HG03039 (cell line): ENCODE data around the gene CST11.

Source experiments
- ATAC-seq: cut with Tn5 transposase; IDR thresholded peaks from one replicate; pipeline ENCODE4 v1.9.1; 2021; ENCODE audit warnings: mild to moderate bottlenecking, moderate library complexity; ENCODE audit not compliant: unreplicated experiment

The CST11 gene

DNA sequence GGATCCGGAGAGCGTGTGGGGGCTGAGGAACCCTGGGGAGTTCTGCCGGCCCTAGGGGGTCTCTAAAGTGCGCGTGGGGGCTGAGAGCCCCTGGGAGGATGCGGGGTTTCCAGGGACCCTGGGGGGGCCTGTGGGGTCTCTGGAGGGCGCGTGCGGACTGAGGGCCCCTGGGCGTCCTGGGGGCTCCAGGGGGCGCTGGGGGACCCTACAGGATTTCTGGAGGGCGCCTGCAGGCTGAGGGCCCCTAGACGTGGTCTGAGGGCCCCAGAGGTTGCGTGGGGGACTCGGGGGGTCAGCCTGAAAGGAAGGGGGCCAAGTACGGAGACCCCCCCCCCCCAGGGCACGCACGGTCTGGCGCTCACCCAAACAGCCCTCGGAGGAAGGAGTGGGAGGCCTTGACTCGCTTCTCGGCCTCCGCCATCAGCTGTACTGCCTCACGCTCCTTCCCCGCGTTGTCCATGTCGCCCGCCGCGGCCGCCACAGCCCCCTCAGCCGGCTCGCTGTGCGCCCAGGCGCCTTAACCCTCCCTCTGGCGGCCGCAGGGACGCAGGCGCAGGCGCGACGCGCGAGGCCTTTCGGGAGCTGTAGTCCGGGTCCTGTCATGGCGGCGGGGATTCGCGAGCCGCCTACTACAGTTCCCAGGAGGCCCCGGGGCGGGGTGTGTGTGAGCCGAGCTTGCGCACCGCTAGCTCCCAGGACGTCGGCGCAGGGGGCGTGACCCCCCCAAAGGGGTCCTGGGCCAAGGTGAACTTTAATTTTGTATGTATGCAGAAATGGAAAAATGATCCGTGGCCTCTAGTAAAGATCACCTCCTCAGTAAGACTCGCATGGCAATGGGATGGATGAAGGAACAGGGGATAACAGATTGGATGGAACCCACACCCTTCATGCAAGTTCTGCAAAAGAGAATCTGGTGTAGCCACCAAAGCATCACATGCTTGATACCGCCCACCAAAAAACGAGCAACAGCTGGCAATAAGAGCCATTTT lies 31.4 kb downstream of the CST11 start, which contains the start of gene NAPB:
NAPB (minus strand) TSS at position 546 of the 989 bp plus-strand sequence; CDS start at position 460, 86 bp downstream.
- ATAC-seq = peak; percentile 96

DNA sequence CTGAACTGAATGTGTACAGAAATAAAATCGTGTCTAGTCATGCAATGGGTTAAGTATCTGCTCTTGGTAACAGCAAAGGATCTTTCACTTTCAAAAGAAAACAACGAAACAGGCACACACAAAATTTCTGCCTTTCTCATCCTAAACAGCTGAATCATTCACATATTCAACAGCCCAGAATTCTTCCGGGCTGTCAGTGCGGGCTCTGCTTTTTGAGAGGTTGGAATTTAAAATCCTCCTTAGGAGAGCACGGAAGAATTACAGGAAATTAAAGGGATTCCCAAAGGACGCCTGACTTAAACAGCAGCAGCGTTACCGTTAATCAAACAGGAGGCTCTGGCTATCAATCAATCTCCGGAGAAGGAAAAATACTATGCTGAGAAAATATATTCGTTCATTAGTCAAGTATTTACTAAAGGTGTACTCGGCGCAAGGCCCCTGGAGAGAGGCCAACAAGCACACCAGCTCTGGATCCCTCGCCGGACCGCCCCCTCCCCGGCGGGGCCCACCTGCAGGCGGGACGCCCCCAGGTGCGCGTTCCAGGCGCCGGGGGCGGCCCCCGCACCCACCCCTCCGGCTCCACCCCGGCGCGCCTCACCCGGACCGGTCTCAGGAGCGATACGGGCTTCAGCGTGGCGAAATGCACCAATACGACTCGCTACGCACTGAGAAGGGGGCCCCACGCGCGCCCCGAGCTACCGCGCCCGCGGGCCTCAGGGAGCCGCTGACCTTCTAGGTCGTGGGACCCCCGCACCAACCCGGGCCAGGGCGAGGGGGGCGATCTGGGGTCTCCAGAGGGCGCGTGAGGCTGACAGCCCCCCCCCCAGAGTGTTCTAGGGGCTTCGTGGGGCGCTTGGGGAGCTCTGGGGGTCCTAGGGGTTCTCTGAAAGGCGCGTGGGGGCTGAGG lies 32.4 kb downstream of the CST11 start:
- ATAC-seq = no peak

DNA sequence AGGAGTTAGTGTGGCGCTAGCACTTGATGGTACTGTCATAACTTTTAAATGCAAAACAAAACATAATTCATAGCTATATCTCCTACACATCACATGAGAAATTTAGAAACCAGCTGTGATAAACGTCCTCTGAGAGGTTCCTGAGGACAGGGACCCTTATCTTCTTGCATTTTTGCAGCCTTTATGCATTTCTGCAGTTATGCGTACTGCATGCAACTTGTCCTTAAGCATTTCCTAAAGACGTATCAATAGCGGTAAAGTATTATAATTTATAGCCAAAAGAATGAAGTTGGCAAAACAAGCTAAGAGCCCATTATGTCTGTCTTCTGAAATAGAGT lies 33.0 kb downstream of the CST11 start:
- no peak for ATAC-seq

DNA sequence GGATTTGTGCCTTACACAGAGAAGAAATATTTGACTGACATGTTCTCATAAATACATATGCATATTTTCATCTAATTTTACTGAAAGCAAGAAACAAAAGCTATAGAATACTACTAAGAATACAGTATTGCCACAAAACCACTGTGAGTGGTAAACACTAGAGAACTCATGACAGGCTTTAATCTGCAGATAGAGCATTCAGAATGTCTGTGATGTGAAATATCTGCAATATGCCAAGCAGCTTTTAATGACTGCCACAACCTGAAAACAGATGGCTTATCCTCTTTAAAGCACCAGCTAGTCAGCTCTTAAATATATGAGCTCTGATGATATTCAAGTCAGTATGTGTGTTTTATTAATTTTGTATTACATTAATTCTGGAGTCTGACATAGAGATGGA lies 34.8 kb downstream of the CST11 start:
- no peak for ATAC-seq

DNA sequence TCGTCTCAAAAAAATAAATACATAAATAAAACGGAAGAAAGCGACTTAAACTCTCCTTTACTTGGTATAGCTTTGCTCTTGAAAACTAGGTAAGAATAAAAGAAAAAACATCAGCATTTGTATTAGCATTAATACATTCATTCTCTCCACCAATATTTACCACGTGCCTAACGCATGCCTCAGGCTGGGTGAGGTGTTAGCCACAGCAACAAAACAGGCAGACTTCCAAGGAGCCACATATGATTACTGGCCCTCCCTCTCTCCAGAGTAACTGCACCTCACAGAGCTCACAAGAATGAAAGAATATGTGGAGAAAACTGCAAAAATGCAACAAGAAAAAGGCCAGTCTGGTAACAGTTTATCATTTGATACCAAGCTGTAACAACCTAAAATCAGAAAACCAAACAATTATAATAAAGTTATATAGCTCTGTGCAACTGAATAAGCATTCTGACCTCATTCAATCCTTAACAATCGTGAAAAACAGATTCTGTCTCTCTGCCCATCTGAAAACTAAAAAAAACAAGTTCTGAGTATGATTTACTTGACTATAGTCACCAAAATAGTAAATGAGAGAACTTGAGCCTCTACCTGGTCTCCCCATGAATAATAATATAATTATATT lies 36.6 kb downstream of the CST11 start:
- ATAC-seq = no peak

DNA sequence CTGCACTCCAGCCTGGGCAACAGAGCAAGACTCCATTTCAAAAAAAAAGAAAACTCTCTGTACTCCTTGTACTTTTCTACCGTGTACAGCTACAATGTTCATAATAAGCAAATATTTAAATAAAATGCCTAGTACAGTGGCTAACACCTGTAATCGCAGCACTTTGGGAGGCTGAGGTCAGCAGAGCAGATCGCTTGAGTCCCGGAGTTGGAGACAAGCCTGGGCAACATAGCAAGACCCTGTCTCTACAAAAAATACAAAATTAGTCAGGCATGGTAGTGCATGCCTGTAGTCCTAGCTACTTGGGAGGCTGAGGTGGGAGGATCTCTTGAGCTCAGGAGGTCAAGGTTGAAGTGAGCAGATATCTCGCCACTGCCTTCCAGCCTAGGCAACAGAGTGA lies 37.1 kb downstream of the CST11 start:
- no peak for ATAC-seq

DNA sequence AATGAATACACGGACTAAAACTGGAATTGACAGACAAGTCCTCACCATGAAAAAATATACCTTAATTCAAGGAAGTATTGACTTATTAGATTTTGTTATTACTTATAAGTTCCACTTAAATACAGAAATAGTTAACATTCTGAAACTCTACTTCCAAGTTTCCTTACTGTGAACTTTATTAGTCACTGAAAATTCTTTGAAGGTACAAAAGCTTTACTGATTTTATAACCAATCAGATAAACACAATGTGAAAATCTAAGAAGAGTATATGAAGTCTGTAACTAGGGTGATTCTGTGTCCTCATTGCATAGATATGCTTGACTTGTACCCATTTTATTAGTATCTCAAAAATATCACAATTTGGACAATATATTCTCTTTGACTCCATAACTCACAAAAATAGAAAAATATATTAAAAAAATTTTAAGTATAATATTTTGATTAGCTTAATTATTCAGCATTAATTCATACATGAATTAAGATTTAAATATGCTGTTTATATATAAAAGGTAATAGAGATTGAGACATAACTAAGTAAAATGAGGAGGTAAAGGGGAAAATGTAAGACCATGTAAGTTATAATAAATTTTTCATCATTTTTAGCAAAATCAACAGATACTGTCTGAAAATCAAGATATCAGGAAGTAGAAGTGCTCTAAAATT lies 38.0 kb downstream of the CST11 start:
- no peak for ATAC-seq

DNA sequence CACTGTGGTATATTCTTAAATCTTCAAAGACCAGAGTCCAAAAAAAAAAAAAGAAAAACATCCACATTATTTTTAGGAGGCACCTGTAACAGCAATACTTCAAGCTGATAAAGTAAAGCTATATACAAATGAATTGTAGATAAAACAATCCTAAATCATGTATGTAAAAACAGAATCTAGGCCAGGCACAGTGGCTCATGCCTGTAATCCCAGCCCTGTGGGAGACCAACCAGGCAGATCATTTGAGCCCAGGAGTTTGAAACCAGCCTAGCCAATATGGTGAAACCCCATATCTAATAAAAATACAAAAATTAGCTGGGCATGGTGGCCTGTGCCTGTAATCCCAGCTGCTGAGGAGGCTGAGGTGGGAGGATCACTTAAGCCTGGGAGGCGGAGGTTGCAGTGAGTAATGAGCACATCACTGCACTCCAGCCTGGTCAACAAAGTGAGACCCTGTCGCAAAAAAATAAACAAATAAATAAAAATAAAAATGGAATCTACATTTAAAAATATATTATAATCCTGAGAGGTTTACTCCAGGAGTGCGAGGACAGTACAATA lies 38.7 kb downstream of the CST11 start:
- no peak for ATAC-seq

DNA sequence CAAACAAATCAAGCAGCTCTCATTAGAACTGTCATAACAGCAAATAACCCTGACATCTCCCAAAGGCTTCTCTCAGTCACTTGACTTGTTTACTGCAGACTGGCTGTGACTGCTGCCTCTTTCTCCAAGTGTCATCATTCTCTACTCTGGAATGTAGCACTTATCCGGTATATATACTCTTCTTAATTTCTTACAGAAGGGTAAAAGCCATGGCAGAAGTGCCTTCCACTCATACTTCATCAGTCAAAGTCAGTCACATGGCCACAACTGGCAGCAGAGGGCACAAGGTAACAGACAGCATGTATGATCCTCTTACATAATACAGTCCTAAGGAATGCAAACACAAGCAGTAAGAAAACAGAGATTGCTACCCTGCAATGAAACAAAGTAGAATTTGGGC lies 40.6 kb downstream of the CST11 start:
- ATAC-seq = no peak

DNA sequence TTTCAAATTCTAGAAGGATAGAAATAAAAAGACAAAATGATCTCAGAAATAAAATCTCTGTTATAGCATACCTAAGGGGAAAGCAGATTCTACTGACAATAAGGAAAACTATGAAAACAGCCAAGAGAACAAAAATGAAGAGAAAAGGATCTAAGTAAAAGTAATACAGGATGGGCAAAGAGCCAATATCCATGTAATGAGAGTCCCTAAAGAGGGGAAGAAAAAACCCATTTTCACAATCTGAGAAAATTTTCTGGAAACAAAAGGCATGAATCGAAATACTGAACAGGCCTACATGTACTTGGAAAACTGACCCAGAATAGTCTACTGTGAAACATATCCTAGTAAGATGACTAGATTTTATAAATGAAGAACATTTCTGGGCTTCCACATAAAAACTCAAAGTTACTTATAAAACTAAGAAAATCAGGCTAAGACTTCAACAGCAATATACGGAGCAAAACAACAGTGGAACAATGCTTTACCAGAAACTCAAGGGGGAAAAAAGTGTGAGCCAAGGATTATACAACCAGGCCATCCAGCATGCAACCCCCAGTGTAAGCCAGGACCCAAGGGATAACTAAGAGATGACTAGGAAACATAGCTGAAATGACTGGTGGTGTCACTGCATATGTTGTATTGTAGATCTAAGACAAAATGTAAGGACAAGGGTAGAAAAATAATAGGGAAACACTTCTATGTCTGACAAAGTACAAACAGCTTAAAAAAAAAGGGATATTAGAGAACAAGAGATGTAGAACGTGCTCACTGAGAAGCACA lies 41.6 kb downstream of the CST11 start:
- ATAC-seq = no peak

DNA sequence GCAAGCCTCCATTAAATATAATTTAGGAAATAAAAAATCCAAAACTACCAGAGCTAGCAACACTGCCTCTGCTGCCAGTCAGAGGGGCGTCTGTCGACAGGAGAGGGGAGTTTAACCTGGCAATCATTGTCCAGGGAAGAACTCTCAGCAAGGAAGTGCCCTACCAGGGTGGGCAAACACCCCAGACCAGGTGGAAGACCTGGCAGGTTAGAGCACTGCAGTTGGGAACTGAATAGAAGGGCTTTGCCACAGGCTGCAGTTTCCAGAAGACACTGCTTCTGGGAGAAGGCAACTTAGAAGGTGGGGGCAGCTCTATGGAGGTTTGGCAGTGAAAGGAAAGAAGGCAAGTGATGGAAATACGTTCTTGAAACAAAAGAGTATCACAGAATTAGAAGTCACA lies 42.9 kb downstream of the CST11 start:
- no peak for ATAC-seq

DNA sequence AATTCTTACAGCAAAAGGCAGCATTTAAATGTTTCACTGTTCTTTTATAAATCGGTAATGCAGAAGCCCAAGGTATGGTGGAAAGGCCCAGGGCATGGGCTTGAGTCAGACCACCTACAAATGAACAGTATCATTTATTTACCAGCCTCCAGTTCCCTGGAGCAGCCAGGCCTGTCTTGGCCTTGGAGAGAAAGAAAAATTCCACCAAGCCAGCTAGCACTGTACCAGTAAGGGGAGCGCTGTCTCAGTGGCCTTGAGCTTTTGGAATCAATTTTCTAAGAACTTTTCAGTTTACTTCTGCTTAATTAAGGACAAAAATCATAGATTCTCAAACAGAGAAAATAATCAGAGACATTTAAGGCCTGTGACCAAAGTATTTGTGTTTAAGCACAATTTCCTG lies 43.7 kb downstream of the CST11 start:
- ATAC-seq = no peak

DNA sequence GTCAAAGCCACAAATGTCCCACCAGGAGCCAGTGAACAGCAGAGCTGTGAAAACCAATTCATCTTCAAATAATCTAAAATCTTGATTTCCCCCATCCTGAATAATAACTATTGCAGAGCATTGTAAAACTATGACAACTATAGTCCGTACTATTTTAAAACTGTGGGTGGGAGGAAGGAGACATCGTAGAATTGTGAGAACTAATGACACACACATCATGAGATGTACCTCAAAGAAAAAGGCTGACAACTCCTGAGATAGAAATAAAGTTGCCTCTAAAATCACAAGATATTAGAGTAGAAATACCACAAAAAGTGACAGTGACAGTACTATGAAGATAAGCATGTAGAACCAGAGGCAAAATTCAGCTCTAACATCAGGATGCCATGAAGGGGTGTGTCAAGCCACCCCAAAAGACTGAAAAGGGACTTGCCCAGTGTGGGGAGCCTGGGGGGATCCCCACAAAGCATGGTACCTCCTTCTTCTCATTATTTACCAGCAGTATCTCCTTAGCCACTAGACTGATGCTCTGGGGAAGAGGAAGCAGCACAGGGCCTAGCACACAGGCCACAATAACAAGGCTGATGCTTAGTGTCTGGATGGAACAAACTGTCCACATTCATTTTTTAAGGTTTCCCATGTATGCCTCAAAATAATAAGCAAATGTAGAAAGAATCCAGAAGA lies 44.8 kb downstream of the CST11 start:
- peak; percentile 73 for ATAC-seq

DNA sequence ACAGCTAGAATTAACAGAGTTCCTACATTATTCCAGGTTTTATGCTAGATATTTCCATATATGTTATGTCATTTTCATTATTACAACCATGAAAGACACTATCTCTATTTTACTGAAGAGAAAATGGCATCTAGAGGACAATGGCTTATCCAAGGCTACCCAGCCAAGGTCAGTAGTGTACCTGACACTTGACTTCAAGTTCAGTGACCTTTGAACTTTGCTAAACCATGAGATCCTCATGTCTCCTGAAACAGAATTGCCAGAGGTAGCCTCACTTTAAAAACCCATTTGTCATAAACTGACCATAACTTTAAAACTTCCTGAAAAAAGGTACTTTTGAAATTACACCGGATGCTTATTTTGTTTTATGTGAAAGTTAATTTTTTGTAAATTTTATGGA lies 45.8 kb downstream of the CST11 start:
- no peak for ATAC-seq

DNA sequence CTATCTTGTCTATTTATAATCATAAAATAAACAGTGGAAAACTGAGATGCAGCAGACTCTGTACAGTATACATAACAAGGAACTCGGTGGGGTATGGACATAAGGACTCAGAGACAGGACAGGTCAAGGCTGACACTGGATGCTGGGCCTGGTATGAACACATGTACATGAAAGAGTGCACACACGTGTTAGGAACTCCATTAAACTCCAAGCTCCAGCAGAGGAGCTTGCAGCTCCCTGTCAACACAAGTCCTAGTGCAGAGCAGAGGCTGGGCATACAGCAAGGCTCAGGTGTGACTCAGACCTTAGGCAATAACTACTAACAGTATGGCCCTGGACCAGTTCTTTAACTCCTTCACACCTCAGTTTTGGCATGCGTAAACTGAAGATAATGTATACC lies 48.5 kb downstream of the CST11 start:
- no peak for ATAC-seq

DNA sequence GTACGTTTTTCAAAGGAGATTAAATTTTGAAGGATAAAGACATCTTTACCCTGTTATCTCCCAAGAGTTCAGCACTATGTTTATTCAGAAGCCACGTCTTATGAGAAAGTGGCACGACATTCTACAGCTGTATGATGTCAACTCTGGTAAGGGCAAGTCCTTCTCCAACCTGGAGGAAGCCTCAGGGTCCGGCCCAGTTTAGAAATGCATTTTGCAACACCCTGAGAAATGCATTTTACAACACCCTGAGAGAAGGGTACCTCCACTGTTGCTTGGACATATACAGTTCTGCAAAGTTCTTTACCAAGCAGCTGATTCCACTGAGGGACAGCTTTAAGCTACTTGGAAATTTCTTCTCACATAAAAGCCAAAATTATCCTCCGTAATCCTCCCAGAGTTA lies 48.9 kb downstream of the CST11 start:
- no peak for ATAC-seq

DNA sequence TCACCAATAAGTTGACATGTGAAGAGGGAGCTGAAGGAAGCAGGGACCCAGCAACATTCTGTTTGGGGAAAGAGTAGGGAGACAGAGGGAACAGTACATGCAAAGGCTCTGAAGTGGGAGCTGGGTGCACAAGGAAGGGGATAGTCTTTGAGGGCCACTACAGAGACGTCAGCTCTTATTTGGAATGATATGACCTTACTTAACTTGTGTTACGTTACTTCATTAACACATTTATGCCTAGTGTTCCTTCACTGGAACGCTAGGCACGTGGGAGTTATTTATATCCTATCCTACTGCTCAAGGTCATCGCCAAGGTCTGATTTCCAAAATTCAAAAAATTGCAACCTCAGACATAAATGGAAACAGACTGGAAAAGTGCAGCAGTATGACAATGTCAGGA lies 51.6 kb downstream of the CST11 start:
- no peak for ATAC-seq
